Measurements from ENCODE around the gene ZNF273. TPM values are rescaled to one million over a fixed set of nuclear protein-coding genes. Genes with fewer than 3 reads are reported as not detected.

Gene ZNF273
- total RNA-seq, 4 donors from 2014 or later, result 0.29 to 9.3 (median 2.3) TPM

- no peak for DNase-seq
- Histone ChIP-seq H3K4me1 (no peaks in the 10 kb centered on the region), H3K9me3 (no peaks in the 10 kb centered on the region), H3K27me3 (peaks cover 0 to 3% (median 0%) of the 10 kb centered on the region in 3 donors), H3K27ac (no peak overlapping the region), H3K4me3 (no peak overlapping the region), H3K36me3 (no peaks in the 10 kb centered on the region)
- in situ Hi-C loops (cut with MboI; ENCODE audit: low sequenced_read_pairs in 4 of 4) (no loop called here), intact Hi-C loops (cut with DNase I; ENCODE audit: low total_unique reads) (no loop called here)
- TF ChIP-seq POLR2A (IDR thresholded peaks at IDR 0.05) (no peak), CTCF (IDR thresholded peaks at IDR 0.05 in 4 of 5, conservative IDR thresholded peaks at IDR 0.05 in 1 of 5) (no peak)
- no peak for ATAC-seq
Measured at GRCh38 chr7:64873155-64873500, 29.9 kb upstream of the ZNF273 start.

GRCh38 chr7:64873517-64873916 lies 29.6 kb upstream of the ZNF273 start:
- TF ChIP-seq POLR2A (IDR thresholded peaks at IDR 0.05) (no peak), CTCF (IDR thresholded peaks at IDR 0.05 in 4 of 5, conservative IDR thresholded peaks at IDR 0.05 in 1 of 5) (no peak)
- no peaks in the 10 kb centered on the region for H3K9me3 ChIP-seq
- H3K4me1 ChIP-seq, result no peaks in the 10 kb centered on the region
- intact Hi-C loops (cut with DNase I; ENCODE audit: low total_unique reads), result no loop called here
- peaks cover 0 to 3% (median 0%) of the 10 kb centered on the region in 3 donors for H3K27me3 ChIP-seq
- no peak for DNase-seq
- H3K4me3 ChIP-seq, result no peak overlapping the region
- in situ Hi-C loops (cut with MboI; ENCODE audit: low sequenced_read_pairs in 4 of 4), result no loop called here
- no peak overlapping the region for H3K27ac ChIP-seq
- no peaks in the 10 kb centered on the region for H3K36me3 ChIP-seq
- ATAC-seq, result no peak

- intact Hi-C loops (cut with DNase I; ENCODE audit: low total_unique reads), result no loop called here
- no peaks in the 10 kb centered on the region for H3K9me3 ChIP-seq
- H3K27ac ChIP-seq, result no peak overlapping the region
- H3K4me1 ChIP-seq, result no peaks in the 10 kb centered on the region
- TF ChIP-seq CTCF (IDR thresholded peaks at IDR 0.05 in 4 of 5, conservative IDR thresholded peaks at IDR 0.05 in 1 of 5) (no peak), POLR2A (IDR thresholded peaks at IDR 0.05) (no peak)
- no peaks in the 10 kb centered on the region for H3K36me3 ChIP-seq
- in situ Hi-C loops (cut with MboI; ENCODE audit: low sequenced_read_pairs in 4 of 4), result no loop called here
- DNase-seq (no peak), ATAC-seq (no peak)
- H3K4me3 ChIP-seq, result no peak overlapping the region
- peaks cover 0 to 3% (median 0%) of the 10 kb centered on the region in 3 donors for H3K27me3 ChIP-seq
Measured at GRCh38 chr7:64874114-64874513, 29.0 kb upstream of the ZNF273 start.

- Histone ChIP-seq H3K27ac (no peak overlapping the region), H3K4me1 (no peaks in the 10 kb centered on the region), H3K9me3 (no peaks in the 10 kb centered on the region), H3K27me3 (peaks cover 0 to 3% (median 0%) of the 10 kb centered on the region in 3 donors), H3K4me3 (no peak overlapping the region), H3K36me3 (no peaks in the 10 kb centered on the region)
- in situ Hi-C loops (cut with MboI; ENCODE audit: low sequenced_read_pairs in 4 of 4) (no loop called here), intact Hi-C loops (cut with DNase I; ENCODE audit: low total_unique reads) (no loop called here)
- DNase-seq, result no peak
- ATAC-seq, result no peak
- TF ChIP-seq POLR2A (IDR thresholded peaks at IDR 0.05) (no peak), CTCF (IDR thresholded peaks at IDR 0.05 in 4 of 5, conservative IDR thresholded peaks at IDR 0.05 in 1 of 5) (no peak)
Measured at GRCh38 chr7:64874562-64875250, 28.4 kb upstream of the ZNF273 start.

- no peak for TF ChIP-seq POLR2A (IDR thresholded peaks at IDR 0.05)
- no peak for TF ChIP-seq CTCF (IDR thresholded peaks at IDR 0.05 in 4 of 5, conservative IDR thresholded peaks at IDR 0.05 in 1 of 5)
- Histone ChIP-seq H3K27ac (no peak overlapping the region), H3K36me3 (no peaks in the 10 kb centered on the region), H3K9me3 (no peaks in the 10 kb centered on the region), H3K27me3 (peaks cover 0 to 3% (median 0%) of the 10 kb centered on the region in 3 donors), H3K4me3 (no peak overlapping the region), H3K4me1 (no peaks in the 10 kb centered on the region)
- DNase-seq, result no peak
- intact Hi-C loops (cut with DNase I; ENCODE audit: low total_unique reads), result no loop called here
- in situ Hi-C loops (cut with MboI; ENCODE audit: low sequenced_read_pairs in 4 of 4), result no loop called here
- no peak for ATAC-seq
Measured at GRCh38 chr7:64875258-64875657, 27.8 kb upstream of the ZNF273 start.
